ENCODE measurements around the gene CRY2.
A peak's percentile ranks its signal among the peaks of the same experiment; 100 is the strongest.

CRY2 gene

DNA sequence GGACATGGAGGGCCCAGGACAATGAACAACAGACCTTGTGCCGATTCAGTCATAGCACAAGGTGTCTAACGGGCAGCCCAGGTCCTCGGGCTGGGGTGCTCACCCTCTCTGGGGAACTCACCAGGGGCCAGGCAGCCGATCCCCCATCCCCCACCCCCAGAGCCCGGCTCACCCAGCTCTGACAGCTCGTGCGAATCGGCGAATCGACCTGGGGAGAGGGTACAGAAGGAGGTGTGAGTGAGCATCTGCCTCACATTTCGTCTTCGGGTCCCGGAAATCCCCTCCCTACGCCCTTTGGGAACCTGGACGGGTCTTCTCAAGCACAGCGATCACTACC is 70.0 kb downstream of the CRY2 start:
- ATAC-seq (no peak), DNase-seq (peak; percentile 26)
- H3K27me3 Mint-ChIP-seq = peaks cover 4% of the 10 kb centered on the region
- H3K36me3 Mint-ChIP-seq (ENCODE audit: low read depth) = peaks cover 7% of the 10 kb centered on the region
- peak overlapping the region; percentile 95 for H3K27ac Mint-ChIP-seq
- peaks cover 34% of the 10 kb centered on the region for H3K4me1 Mint-ChIP-seq
- H3K4me3 Mint-ChIP-seq = peak overlapping the region; percentile 94
- H3K9me3 Mint-ChIP-seq = no peaks in the 10 kb centered on the region

DNA sequence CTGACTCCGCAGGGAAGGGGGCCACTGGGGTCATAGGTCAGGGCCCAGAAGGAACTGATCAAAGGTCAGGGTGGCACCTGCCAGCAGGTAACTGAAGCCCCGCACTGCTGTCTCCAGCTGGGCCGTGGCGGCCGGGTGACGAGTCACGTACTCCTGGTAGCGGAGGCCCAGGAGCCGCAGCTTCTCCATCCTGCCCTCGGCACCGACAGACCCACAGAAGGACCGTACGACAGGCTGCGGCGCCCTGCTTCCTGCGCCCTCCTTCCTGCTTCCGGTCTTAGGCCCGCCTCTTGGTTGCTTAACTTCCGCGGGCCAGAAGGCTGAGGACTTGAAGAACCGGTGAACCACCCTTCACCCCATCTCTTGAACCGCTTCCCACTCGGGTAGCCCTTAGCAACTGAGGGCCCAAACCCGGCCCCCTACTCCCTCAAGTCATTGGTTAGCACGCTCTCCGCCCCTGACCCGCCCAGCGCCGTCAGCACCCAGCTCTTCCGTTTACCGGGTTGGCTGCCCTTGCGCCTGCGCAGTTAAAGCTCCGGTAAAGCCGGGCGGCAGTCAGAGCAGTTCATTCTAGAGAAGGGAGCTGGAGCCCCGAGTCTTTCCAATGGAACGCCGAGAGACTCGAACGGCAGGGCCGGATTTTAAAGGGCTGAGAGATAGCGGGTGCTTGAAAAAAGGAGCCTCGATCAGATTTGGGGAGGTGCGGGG is 70.5 kb downstream of the CRY2 start, which contains the start of gene PEX16:
PEX16 (minus strand) TSS at position 255 of the 708 bp plus-strand sequence; CDS start at position 189, 66 bp downstream.
- peak; percentile 95 for ATAC-seq
- peaks cover 7% of the 10 kb centered on the region for H3K36me3 Mint-ChIP-seq (ENCODE audit: low read depth)
- peaks cover 4% of the 10 kb centered on the region for H3K27me3 Mint-ChIP-seq
- no peaks in the 10 kb centered on the region for H3K9me3 Mint-ChIP-seq
- H3K4me1 Mint-ChIP-seq = peaks cover 34% of the 10 kb centered on the region
- peak within 1 kb of the TSS; percentile 94 for H3K4me3 Mint-ChIP-seq
- peak within 1 kb of the TSS; percentile 95 for H3K27ac Mint-ChIP-seq
- peak; percentile 94 for DNase-seq

DNA sequence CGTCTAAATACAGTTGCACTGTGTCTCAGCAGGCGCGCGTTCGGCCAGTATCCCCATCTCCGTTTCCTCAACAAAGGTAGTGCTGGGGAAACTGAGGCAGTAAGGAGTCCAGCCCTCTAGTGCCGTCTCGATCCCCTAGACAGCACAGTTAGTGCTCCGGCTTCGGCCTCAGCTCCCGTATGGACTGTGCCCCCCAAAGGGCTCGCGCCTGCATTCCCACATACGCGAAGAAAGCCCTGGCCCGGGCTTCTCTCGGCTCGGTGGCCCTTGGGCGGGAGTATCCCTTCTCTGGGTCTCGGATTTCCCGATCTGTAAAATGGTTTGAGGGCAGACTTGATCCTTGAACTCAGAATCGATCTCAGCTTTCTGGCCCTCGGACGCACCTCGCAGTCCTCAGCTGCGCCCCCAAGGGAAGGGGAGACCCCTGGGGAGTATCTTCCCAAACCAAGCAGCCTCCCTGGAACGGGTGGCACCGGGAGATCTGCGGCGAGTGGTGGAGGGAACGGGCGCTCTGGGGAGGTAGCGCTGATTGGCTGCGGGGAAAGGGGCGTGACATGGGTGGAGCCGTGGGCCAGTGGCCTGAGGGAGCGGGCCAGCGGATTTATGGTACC is 71.2 kb downstream of the CRY2 start:
- ATAC-seq (peak; percentile 31), DNase-seq (peak; percentile 83)
- Mint-ChIP-seq H3K27me3 (peaks cover 7% of the 10 kb centered on the region), H3K4me1 (peaks cover 37% of the 10 kb centered on the region), H3K4me3 (peak overlapping the region; percentile 94), H3K9me3 (no peaks in the 10 kb centered on the region), H3K36me3 (ENCODE audit: low read depth) (peaks cover 7% of the 10 kb centered on the region), H3K27ac (peak overlapping the region; percentile 95)

DNA sequence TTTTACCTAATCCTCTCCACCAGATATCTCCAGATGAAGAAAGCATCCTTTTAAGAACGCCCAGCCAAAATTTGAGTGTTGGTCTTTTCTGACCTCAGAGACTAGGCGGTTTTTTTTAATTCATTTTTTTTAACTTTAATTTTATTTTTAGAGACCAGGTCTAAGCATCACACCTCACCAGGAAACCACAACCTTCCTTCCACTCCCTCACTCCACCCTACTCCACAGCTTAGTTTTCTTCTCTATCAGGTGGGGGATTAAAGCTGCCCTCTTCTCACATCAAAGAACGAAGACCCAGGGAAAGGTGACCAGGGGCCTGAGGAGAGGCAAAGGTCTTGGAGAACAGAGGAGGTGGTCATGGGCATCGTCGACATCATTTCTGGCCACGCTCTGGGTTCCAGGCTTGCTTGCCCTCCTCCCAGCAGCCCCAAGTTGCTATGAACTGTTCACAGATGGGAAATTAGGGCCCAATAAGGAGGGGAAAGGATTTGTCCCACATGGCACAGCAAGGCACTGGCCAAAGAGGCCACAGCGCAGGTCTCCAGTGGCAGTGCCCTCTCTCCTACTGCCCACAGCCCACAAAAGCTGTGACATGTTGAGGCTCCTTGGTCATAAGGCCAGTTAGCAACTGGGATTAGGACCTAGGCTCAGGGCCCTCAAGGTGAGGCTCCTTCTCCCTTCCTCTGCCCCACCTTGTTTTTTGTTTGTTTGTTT is 71.8 kb downstream of the CRY2 start:
- Mint-ChIP-seq H3K9me3 (no peaks in the 10 kb centered on the region), H3K4me1 (peaks cover 40% of the 10 kb centered on the region), H3K27me3 (peaks cover 10% of the 10 kb centered on the region), H3K4me3 (peak overlapping the region; percentile 94), H3K36me3 (ENCODE audit: low read depth) (peaks cover 5% of the 10 kb centered on the region), H3K27ac (no peak overlapping the region)
- ATAC-seq = no peak
- DNase-seq = no peak

DNA sequence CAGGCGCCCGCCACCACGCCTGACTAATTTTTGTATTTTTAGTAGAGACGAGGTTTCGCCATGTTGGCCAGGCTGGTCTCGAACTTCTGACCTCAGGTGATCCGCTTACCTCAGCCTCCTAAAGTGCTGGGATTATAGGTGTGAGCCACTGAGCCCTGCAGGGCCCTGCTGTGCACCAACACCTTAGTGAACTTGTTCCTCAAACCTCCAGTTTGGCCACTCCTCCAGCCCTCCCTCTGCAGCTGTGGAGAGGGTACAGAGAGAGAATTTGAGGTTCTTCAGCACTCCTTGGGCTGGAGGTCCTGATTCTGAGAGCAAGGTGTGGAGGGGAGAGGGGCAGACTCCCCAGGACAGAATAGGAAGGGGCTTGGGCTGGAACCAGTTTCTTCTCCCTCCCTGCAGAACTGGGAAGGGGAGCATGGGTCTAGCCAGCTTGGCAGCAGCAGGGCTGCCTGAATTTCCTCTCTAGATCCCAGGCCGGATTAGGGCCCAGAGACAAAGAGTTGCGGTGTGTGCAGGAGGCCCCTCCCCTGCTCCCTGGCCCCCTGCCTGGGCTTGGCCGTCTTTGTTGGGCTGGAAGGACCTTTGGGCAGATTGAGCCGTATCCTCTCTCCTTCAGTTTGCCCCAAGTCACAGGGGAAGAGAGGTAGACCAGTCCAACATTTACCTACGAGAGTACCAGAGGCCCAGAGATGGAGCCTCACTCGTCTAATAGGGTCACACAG is 72.7 kb downstream of the CRY2 start:
- ATAC-seq (no peak), DNase-seq (no peak)
- Mint-ChIP-seq H3K4me1 (peaks cover 42% of the 10 kb centered on the region), H3K4me3 (no peak overlapping the region), H3K27ac (no peak overlapping the region), H3K9me3 (no peaks in the 10 kb centered on the region), H3K36me3 (ENCODE audit: low read depth) (peaks cover 5% of the 10 kb centered on the region), H3K27me3 (peaks cover 13% of the 10 kb centered on the region)

DNA sequence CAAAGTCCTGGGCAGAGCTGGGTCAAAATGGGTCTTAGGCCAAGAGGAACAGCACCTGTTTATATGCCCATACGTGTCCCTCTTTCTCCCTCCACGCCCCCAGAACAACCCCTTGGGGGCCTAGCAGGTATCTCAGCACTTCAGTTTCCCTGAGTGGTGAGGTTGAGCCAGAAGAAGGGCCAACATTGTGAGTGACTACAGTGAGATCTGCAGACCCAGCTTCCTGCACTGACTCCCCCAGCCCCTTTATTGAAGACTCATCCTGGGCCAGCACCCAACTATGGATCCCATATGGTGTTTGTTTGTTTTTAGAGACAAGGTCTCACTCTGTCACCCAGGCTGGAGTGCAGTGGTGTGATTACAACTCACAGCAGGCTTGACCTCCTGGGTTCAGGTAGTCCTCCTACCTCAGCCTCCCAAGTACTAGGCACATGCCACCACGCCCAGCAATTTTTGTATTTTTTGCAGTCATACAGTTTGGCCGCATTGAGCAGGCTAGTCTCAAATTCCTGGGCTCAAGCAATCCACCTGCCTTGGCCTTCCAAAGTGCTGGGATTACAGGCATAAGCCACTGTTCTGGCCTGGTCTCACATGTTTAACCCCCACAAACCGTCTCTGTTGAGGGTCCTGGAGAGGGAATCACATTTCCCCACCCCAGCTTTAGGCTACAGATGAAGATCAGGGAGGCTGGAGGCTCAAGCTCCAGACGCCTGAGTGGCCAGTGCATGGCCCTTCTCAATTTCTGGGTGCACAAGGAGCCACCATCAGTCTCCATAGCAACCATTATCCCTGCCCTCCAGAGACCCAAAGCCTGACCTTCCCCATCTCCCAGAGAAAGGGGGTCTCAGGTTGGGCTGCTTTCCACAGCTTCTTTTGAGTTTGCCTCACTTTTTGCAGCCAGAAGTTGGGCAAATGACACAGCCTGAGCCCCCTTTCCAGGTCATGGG is 73.5 kb downstream of the CRY2 start:
- Mint-ChIP-seq H3K4me3 (no peak overlapping the region), H3K27ac (no peak overlapping the region), H3K4me1 (peaks cover 39% of the 10 kb centered on the region), H3K36me3 (ENCODE audit: low read depth) (peaks cover 5% of the 10 kb centered on the region), H3K9me3 (no peaks in the 10 kb centered on the region), H3K27me3 (peaks cover 13% of the 10 kb centered on the region)
- no peak for ATAC-seq
- no peak for DNase-seq

DNA sequence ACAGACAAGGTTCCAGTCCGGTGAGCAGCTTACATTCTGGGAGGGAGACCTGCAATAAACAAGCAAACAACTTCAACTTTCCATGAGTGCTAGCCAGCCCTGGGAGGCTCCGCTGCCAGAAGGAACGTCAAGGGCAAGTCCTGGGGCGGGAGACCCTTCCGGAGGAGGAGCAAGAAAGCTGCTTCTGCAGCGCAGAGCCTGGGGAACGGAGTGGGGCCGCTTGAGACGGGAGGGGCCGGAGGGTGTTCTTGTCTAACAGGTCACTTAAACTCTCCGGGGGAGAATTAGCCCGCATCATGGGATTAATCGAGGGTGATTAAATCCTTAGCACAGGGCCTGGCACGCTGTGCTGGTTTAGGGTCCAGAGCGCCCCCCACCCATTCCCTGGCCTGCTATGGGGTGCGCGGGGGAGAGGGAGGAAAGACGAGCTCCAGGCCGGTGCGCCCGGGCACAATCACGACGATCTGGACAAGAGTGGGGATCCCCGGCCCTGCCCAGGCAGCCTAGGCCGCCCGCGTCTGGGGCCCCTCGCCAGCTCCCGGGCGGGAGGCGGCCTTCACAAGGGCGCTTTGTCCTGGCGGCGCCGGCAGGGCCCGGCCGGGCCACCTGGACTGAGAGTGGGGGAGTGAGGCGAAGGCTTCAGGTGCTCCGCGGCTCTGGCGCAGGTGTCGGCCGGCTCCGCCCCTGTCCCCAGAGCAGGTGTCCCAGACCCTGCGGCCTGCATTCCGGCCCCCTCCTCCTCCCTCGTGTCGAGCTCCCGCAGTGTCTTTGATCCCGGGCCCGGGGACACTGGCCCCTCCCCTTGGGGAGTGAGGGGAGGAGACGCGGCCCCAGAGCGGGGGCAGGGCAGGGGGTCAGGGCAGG is 74.5 kb downstream of the CRY2 start:
- Mint-ChIP-seq H3K4me1 (peaks cover 31% of the 10 kb centered on the region), H3K4me3 (peak overlapping the region; percentile 27), H3K9me3 (no peaks in the 10 kb centered on the region), H3K36me3 (ENCODE audit: low read depth) (no peaks in the 10 kb centered on the region), H3K27me3 (peaks cover 13% of the 10 kb centered on the region), H3K27ac (peak overlapping the region; percentile 18)
- DNase-seq = no peak
- ATAC-seq = no peak

DNA sequence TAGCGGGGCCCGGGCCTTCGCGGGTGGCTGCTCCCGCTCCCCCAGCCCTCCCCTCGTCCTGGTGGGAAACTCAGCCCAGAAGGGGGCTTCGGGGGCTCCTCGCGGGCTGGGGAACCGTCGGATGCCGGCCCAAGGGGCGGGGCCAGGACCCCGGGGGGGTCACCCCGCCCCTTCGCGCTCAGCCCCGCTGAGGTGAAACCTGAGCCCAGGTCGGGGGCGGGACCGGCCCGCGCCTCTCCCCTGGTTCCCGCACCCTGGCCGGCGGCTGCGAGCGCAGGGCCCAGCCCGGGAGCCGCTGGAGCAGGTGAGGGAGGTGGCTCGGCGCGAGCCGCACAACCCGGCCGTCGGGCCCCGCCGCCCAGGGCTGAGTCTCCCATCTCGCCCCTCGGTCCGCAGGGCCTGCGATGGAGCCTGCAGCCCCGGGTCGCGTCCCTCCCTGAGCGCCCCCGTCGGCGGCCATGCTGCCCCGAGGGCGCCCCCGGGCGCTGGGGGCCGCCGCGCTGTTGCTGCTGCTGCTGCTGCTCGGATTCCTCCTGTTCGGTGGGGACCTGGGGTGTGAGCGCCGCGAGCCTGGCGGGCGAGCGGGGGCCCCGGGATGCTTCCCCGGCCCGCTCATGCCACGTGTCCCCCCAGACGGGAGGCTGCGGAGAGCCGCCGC is 75.3 kb downstream of the CRY2 start, which contains the start of gene LARGE2:
LARGE2 (plus strand) TSS at position 232 of the 658 bp plus-strand sequence; CDS start at position 459, 227 bp downstream.
- ATAC-seq (no peak), DNase-seq (no peak)
- H3K27ac Mint-ChIP-seq = peak within 1 kb of the TSS; percentile 18
- peaks cover 13% of the 10 kb centered on the region for H3K27me3 Mint-ChIP-seq
- peak within 1 kb of the TSS; percentile 69 for H3K4me3 Mint-ChIP-seq
- no peaks in the 10 kb centered on the region for H3K36me3 Mint-ChIP-seq (ENCODE audit: low read depth)
- H3K9me3 Mint-ChIP-seq = no peaks in the 10 kb centered on the region
- H3K4me1 Mint-ChIP-seq = peaks cover 26% of the 10 kb centered on the region

DNA sequence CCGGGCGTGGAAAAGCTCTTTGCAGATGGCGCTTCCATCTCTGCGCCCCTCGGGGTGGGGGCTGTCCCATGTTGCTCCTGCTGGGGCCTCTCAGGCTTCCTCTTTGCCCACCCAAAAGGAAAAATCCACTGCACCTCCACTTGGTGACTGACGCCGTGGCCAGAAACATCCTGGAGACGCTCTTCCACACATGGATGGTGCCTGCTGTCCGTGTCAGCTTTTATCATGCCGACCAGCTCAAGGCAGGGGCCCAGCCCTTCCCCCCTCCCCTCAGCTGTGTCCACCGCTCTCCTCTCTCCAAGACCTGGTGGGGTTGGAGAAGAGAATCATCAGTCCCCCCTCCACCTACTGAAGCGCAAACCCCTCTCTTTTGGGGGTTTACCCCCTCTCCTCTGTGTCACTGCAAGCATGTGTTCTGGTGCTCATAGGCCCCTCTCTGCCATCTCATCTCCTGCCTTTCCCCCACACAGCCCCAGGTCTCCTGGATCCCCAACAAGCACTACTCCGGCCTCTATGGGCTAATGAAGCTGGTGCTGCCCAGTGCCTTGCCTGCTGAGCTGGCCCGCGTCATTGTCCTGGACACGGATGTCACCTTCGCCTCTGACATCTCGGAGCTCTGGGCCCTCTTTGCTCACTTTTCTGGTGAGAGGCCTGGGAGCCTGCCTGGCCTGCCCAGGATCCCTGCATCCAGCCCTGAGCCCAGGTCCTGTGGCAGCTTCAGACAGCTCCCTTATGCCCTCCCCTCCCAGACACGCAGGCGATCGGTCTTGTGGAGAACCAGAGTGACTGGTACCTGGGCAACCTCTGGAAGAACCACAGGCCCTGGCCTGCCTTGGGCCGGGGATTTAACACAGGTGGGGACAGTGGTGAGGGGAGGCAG is 77.0 kb downstream of the CRY2 start:
- peak overlapping the region; percentile 53 for H3K4me3 Mint-ChIP-seq
- H3K9me3 Mint-ChIP-seq = no peaks in the 10 kb centered on the region
- H3K36me3 Mint-ChIP-seq (ENCODE audit: low read depth) = no peaks in the 10 kb centered on the region
- DNase-seq (no peak), ATAC-seq (no peak)
- peaks cover 13% of the 10 kb centered on the region for H3K27me3 Mint-ChIP-seq
- H3K27ac Mint-ChIP-seq = no peak overlapping the region
- peaks cover 15% of the 10 kb centered on the region for H3K4me1 Mint-ChIP-seq

DNA sequence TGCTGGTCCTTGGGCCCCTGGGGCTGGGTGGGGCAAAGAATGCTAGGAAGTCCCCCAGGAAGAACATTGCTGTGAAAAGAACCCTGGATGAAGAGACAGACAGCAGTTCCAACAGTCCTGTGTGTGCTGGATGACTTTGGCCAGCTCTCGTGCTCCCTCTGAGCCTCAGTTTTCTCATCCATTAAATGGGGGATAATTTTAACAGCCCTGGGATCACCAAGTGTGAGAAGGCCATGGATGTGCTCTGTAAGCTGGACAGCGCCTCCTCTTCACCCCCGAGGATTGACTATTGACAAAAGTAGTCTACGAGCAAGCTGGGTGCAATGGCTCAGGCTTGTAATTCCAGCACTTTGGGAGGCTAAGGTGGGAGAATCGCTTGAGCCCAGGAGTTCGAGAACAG is 77.7 kb downstream of the CRY2 start:
- Mint-ChIP-seq H3K27ac (no peak overlapping the region), H3K4me3 (no peak overlapping the region), H3K9me3 (no peaks in the 10 kb centered on the region), H3K4me1 (peaks cover 18% of the 10 kb centered on the region), H3K27me3 (peaks cover 13% of the 10 kb centered on the region), H3K36me3 (ENCODE audit: low read depth) (no peaks in the 10 kb centered on the region)
- ATAC-seq (no peak), DNase-seq (no peak)

DNA sequence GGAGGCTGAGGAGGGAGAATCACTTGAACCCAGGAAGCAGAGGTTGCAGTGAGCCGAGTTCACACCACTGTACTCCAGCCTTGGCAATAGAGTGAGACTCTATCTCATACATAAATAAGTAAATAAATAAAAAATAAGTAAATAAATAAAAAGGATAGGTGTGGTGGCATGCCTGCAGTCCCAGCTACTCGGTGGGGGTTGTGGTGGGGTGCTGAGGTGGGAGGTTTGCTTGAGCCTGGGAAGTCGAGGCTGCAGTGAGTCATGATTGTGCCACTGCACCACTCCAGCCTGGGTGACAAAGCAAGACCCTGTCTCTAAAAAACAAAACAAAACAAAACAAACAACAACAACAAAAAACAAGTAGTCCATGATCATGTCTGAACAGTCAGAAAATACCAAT is 78.3 kb downstream of the CRY2 start:
- H3K27ac Mint-ChIP-seq = no peak overlapping the region
- no peaks in the 10 kb centered on the region for H3K36me3 Mint-ChIP-seq (ENCODE audit: low read depth)
- peaks cover 13% of the 10 kb centered on the region for H3K27me3 Mint-ChIP-seq
- H3K9me3 Mint-ChIP-seq = no peaks in the 10 kb centered on the region
- H3K4me3 Mint-ChIP-seq = no peak overlapping the region
- ATAC-seq (no peak), DNase-seq (no peak)
- peaks cover 24% of the 10 kb centered on the region for H3K4me1 Mint-ChIP-seq

DNA sequence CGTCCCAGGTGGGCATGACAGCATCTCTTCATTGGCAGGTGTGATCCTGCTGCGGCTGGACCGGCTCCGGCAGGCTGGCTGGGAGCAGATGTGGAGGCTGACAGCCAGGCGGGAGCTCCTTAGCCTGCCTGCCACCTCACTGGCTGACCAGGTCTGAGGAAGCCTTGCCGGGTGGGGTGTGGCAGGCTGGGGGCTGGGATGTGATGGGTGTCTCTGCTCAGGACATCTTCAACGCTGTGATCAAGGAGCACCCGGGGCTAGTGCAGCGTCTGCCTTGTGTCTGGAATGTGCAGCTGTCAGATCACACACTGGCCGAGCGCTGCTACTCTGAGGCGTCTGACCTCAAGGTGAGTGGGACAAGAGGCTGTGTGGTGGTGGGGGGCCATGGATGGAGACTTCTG is 78.7 kb downstream of the CRY2 start:
- Mint-ChIP-seq H3K27me3 (peaks cover 13% of the 10 kb centered on the region), H3K4me3 (no peak overlapping the region), H3K27ac (no peak overlapping the region), H3K36me3 (ENCODE audit: low read depth) (no peaks in the 10 kb centered on the region), H3K9me3 (no peaks in the 10 kb centered on the region), H3K4me1 (peaks cover 27% of the 10 kb centered on the region)
- DNase-seq (peak; percentile 1), ATAC-seq (no peak)

Data from activated naive CD8-positive, alpha-beta T cell treated with anti-CD3 and anti-CD28 coated beads, Interleukin-2, amount 50 U/mL, for 24 hours (primary cell).